Measurements from ENCODE around the gene PAH. TPM values are rescaled to one million over a fixed set of nuclear protein-coding genes. Genes with fewer than 3 reads are reported as not detected.
A peak's percentile ranks its signal among the peaks of the same experiment; 100 is the strongest.

PAH gene
- total and polyA plus RNA-seq, 2 of the 8 experiments (the other 6 are each of a cell fraction or from before 2014, with no cell fraction given): 3.9 to 9.0 TPM

GRCh38 chr12:102957339-102958050, 40.5 kb upstream of the PAH start, which contains the start of gene ASCL1:
ASCL1 (plus strand) TSS chr12:102957674; CDS start chr12:102958245, 571 bp downstream.
- no peak within 1 kb of the TSS for H3K27ac ChIP-seq (ENCODE audit: low read depth, low read length)
- H4K8ac ChIP-seq (ENCODE audit: extremely low read depth, insufficient read depth, low read length): peak within 1 kb of the TSS; percentile 11; the same call in 1 of the 2 replicates
- no peaks in the 10 kb centered on the region for H3K9me3 ChIP-seq (ENCODE audit: insufficient read depth in 2 of 2, low read depth in 1 of 2, low read length in 1 of 2)
- H3K4me1 ChIP-seq (replicated peaks in 1 of 4; ENCODE audit: control insufficient read depth in 3 of 4, insufficient read depth in 4 of 4, low read length in 3 of 4): peaks cover 4 to 17% (median 9%) of the 10 kb centered on the region in 4 experiments; a peak in 6 of 7 replicates
- ChIA-PET POLR2A (ENCODE audit: partially characterized antibody) (interaction anchor here (0.8 to 1.0 kb wide), 2 partner anchors 9 to 345 kb away, joined by 4 to 5 read pairs; no protein-coding TSS in a partner anchor), CTCF (ENCODE audit: partially characterized antibody) (interaction anchor here (0.6 kb wide), 1 partner anchor 74 kb away, joined by 3 read pairs; no protein-coding TSS in a partner anchor)
- H3K18ac ChIP-seq (ENCODE audit: extremely low read depth, low read length): peak within 1 kb of the TSS; percentile 19
- no peak within 1 kb of the TSS for H4K91ac ChIP-seq (replicated peaks; ENCODE audit: insufficient read length, low read length)
- no peak within 1 kb of the TSS for H2BK20ac ChIP-seq (ENCODE audit: low read length)
- peaks cover 21% of the 10 kb centered on the region for H3K23me2 ChIP-seq (ENCODE audit: low read depth, low read length)
- DNase-seq (ENCODE audit: low read depth in 1 of 2, low spot score in 2 of 2): peak in 1 of 2 experiments; percentile 70
- peak within 1 kb of the TSS; percentile 31 to 67 (median 48) for H3K4me3 ChIP-seq (ENCODE audit: extremely low read depth in 1 of 4, insufficient read depth in 2 of 4, low read depth in 3 of 4, low read length in 4 of 4)
- 1% methylated on average over 18 of the region's 52 CpGs; no CpG with 5 or more reads in 1 of the 2 experiments for WGBS, 2 experiments (ENCODE audit: extremely low coverage in 1 of 2, insufficient coverage in 1 of 2, insufficient read length in 1 of 2, insufficient replicate concordance in 2 of 2, low coverage in 1 of 2, low lambda C conversion rate in 2 of 2, missing lambda C conversion rate in 1 of 2)
- H3K36me3 ChIP-seq (ENCODE audit: control insufficient read depth in 2 of 4, insufficient read depth in 4 of 4, low read length in 3 of 4): peaks cover 0 to 4% (median 0%) of the 10 kb centered on the region in 4 experiments; a peak in 1 of 8 replicates
- H2BK120ac ChIP-seq (replicated peaks; ENCODE audit: low read depth, low read length): no peak within 1 kb of the TSS
- H3K23ac ChIP-seq (ENCODE audit: insufficient read length): no peak within 1 kb of the TSS
- H3K4me2 ChIP-seq (ENCODE audit: insufficient read depth in 1 of 2, low read depth in 2 of 2, low read length in 2 of 2): peak within 1 kb of the TSS; percentile 91 to 95
- 0 out of 2 replicates have a peak within 1 kb of the TSS, but pooled peaks have one; percentile 39 for H2BK12ac ChIP-seq (ENCODE audit: low read depth, low read length)
- no peak within 1 kb of the TSS for H4K5ac ChIP-seq (ENCODE audit: insufficient read length, low read depth, low read length)
- no peak within 1 kb of the TSS for H3K56ac ChIP-seq (replicated peaks; ENCODE audit: insufficient read length, low read depth, low read length)
- H2BK15ac ChIP-seq (ENCODE audit: low read length): no peak within 1 kb of the TSS; the same call in 1 of the 2 replicates
- no peaks in the 10 kb centered on the region for H3K79me2 ChIP-seq (ENCODE audit: control insufficient read depth in 1 of 2, insufficient read depth in 2 of 2, low read length in 2 of 2)
- H3K9ac ChIP-seq (replicated peaks in 1 of 4; ENCODE audit: extremely low read depth in 1 of 4, low read depth in 3 of 4, low read length in 3 of 4): no peak within 1 kb of the TSS
- peaks cover 15 to 34% of the 10 kb centered on the region in 2 experiments for H4K20me1 ChIP-seq (replicated peaks in 1 of 2; ENCODE audit: control insufficient read depth in 1 of 2, insufficient read depth in 2 of 2, low read length in 2 of 2)
- H2AFZ ChIP-seq (ENCODE audit: low read length): peak within 1 kb of the TSS; percentile 64
- no peak within 1 kb of the TSS for H3K14ac ChIP-seq (ENCODE audit: insufficient read length)
- peaks cover 87 to 98% (median 95%) of the 10 kb centered on the region in 4 experiments for H3K27me3 ChIP-seq (replicated peaks in 1 of 4; ENCODE audit: control insufficient read depth in 3 of 4, extremely low read depth in 1 of 4, insufficient read depth in 3 of 4, low read length in 3 of 4)
- H3K79me1 ChIP-seq (ENCODE audit: low read depth, low read length): no peaks in the 10 kb centered on the region
- no peak within 1 kb of the TSS for H2AK5ac ChIP-seq (ENCODE audit: low read depth, low read length)
- H3K4ac ChIP-seq (replicated peaks; ENCODE audit: insufficient read length, low read depth, low read length): no peak within 1 kb of the TSS
- FAIRE-seq: no peak
- no peak within 1 kb of the TSS for H2BK5ac ChIP-seq (ENCODE audit: low read depth, low read length)
- TF ChIP-seq RNF2 (IDR thresholded peaks at IDR 0.05; ENCODE audit: borderline replicate concordance, low read depth, low read length, missing control alignments, poor library complexity, severe bottlenecking) (peak; percentile 36), SP2 (IDR thresholded peaks at IDR 0.05; ENCODE audit: low read length) (no peak), FOSL1 (IDR thresholded peaks at IDR 0.05; ENCODE audit: insufficient read depth, low read depth, low read length) (no peak), USF2 (IDR thresholded peaks at IDR 0.05; ENCODE audit: low read length) (no peak), TCF12 (IDR thresholded peaks at IDR 0.05; ENCODE audit: low read depth, low read length) (0 out of 2 replicates have a peak, but pooled peaks have one; percentile 24), ATF2 (IDR thresholded peaks at IDR 0.05; ENCODE audit: low read length) (no peak), BACH1 (IDR thresholded peaks at IDR 0.05; ENCODE audit: low read length) (no peak), JUND (IDR thresholded peaks at IDR 0.05; ENCODE audit: low read length) (no peak)

All from H1 (cell line).